Upper lobe of right lung (tissue), 1 donor: Measurements from ENCODE around the gene APIP. TPM values are rescaled to one million over a fixed set of nuclear protein-coding genes. Genes with fewer than 3 reads are reported as not detected.
"Not testable (repeated sequence)": the region's sequence is repeated elsewhere in the genome, so short reads cannot be mapped to it uniquely, and the experiment has no call there.

Source experiments
- ATAC-seq: fragments of 200-7000 bp; cut with Tn5 transposase; one replicate; pipeline ENCODE4 v1.9.1; 2020; ENCODE audit warnings: mild to moderate bottlenecking, moderate library complexity
- DNase-seq: peaks from one replicate; pipeline ENCODE4 v3.0.0-alpha.2; 2020
- H3K27ac ChIP-seq: fragments of 200-600 bp; one replicate; pipeline ENCODE4 v1.8.0; 2022
- H3K27me3 ChIP-seq: fragments of 200-600 bp; one replicate; pipeline ENCODE4 v1.8.0; 2022; ENCODE audit warnings: mild to moderate bottlenecking
- H3K36me3 ChIP-seq: fragments of 200-600 bp; one replicate; pipeline ENCODE4 v1.8.0; 2022
- H3K4me1 ChIP-seq: fragments of 200-600 bp; one replicate; pipeline ENCODE4 v1.8.0; 2022
- H3K4me3 ChIP-seq: fragments of 200-600 bp; one replicate; pipeline ENCODE4 v1.8.0; 2022; ENCODE audit warnings: mild to moderate bottlenecking
- H3K9me3 ChIP-seq: fragments of 200-600 bp; one replicate; pipeline ENCODE4 v1.8.0; 2022
- CTCF ChIP-seq: fragments of 200-600 bp; IDR thresholded peaks from one replicate; pipeline ENCODE4 v1.8.0; 2022; ENCODE audit warnings: antibody characterized with exemption
- intact Hi-C: fragments of 100-400 bp; cut with DNase I; formaldehyde crosslinking; loops from one replicate; pipeline ENCODE4 v1.11.0; 2022
- total RNA-seq: library from RNA; stranded (reverse); fragmentation: NEBNext Ultra II Directional; extraction: Animal tissue kit (Norgen Biotek cat#: 25700); gene quantifications from one replicate; pipeline ENCODE4 v1.2.1, GENCODE V29; 2021
- donor health status: DM: no; HTN: yes; CAD: no; lungs with severe emphysema.

APIP gene
- total RNA-seq, 1 donor from 2014 or later: 26.5 TPM

DNA sequence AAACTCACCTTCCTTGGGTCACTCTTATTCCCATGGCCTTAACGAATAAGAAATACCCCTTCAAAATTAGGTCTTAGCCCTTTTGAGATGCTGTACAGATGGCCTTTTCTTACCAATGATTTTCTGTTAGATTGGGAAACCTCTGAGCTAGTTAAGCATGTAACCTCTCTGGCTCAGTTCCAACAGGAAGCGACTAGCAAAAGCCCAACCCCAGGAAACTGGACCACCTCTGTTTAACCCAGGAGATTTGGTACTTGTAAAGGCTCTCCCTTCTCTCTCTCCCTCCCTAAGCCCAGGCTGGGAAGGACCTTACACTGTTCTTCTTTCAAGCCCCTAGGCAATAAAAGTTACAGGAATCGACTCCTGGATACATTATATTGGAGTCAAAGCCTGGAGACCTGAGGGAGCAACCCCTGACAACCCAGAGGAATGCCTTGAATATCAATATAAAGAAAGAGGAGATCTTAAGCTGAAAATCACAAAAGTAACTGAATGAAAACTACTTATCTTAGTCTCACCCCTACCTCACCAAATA lies 11.7 kb downstream of the APIP start:
- ATAC-seq: no peak
- DNase-seq: no peak
- TF ChIP-seq CTCF: no peak
- Histone ChIP-seq H3K4me3 (no peak overlapping the region), H3K9me3 (peaks cover 10% of the 10 kb centered on the region), H3K36me3 (no peaks in the 10 kb centered on the region), H3K4me1 (no peaks in the 10 kb centered on the region), H3K27me3 (no peaks in the 10 kb centered on the region), H3K27ac (no peak overlapping the region)
- intact Hi-C loops: no loop called here

DNA sequence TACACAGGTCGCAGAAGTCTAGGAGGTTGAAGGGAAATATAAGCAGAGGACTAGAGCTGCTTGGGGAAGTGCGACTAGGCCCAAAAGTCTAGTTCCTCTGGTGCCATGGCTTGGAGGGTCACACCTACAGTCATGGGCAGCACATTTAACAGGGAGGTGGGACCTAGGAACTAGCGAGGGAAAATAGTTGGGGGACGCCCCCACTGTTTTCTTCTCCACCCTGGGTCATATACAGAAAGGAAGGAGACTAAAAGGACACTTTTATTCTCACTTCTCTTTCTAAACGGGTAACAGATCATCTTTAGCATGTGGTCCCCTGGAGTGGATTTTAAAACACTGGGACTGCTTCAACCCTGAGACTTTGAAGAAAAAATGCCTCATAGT lies 16.6 kb downstream of the APIP start:
- Histone ChIP-seq H3K27me3 (no peaks in the 10 kb centered on the region), H3K4me1 (no peaks in the 10 kb centered on the region), H3K4me3 (no peak overlapping the region), H3K27ac (no peak overlapping the region), H3K36me3 (no peaks in the 10 kb centered on the region), H3K9me3 (peaks cover 18% of the 10 kb centered on the region)
- TF ChIP-seq CTCF: no peak
- ATAC-seq: peak; percentile 33
- intact Hi-C loops: loop anchor here (10.0 kb wide), 1 partner anchor 315 kb away; no protein-coding TSS in a partner anchor
- no peak for DNase-seq

DNA sequence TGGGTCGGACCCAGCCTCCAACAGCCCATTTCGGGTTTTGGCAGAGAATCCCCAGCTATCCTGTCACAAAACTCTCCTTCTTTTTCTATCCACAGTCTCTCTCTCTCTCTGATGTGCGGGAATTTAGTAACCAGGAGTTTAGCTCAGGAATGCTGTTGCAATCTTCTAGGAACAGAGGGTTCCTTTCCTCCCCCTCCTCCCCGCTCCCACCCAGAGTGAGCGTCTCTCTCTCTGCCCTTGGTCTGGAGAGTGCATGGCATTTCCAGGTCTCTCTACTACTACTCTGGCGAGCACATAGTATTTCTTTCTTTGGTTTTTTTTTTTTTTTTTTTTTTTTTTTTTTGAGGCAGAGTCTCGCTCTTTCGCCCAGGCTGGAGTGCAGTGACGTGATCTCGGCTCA lies 17.7 kb downstream of the APIP start:
- Histone ChIP-seq H3K36me3 (no peaks in the 10 kb centered on the region), H3K4me1 (no peaks in the 10 kb centered on the region), H3K27ac (no peak overlapping the region), H3K9me3 (peaks cover 18% of the 10 kb centered on the region), H3K4me3 (no peak overlapping the region), H3K27me3 (no peaks in the 10 kb centered on the region)
- ATAC-seq (no peak), DNase-seq (no peak)
- TF ChIP-seq CTCF: no peak
- intact Hi-C loops: loop anchor here (10.0 kb wide), 1 partner anchor 314 kb away; no protein-coding TSS in a partner anchor

- ATAC-seq (no peak), DNase-seq (no peak)
- Histone ChIP-seq H3K27ac (no peak overlapping the region), H3K4me3 (no peak overlapping the region), H3K27me3 (no peaks in the 10 kb centered on the region), H3K4me1 (no peaks in the 10 kb centered on the region), H3K36me3 (no peaks in the 10 kb centered on the region), H3K9me3 (peaks cover 18% of the 10 kb centered on the region)
- no peak for TF ChIP-seq CTCF
- intact Hi-C loops: loop anchor here (10.0 kb wide), 1 partner anchor 313 kb away; no protein-coding TSS in a partner anchor
These were observed 18.9 kb downstream of the APIP start for GRCh38 chr11:34897171-34897870.

GRCh38 chr11:34896191-34896590 lies 20.0 kb downstream of the APIP start:
- not testable (repeated sequence) for H3K36me3 ChIP-seq, ATAC-seq, H3K4me1 ChIP-seq, H3K4me3 ChIP-seq, DNase-seq, H3K27me3 ChIP-seq, H3K27ac ChIP-seq
- intact Hi-C loops: loop anchor here (10.0 kb wide), 1 partner anchor 311 kb away; no protein-coding TSS in a partner anchor
- H3K9me3 ChIP-seq: peaks cover 18% of the 10 kb centered on the region

DNA sequence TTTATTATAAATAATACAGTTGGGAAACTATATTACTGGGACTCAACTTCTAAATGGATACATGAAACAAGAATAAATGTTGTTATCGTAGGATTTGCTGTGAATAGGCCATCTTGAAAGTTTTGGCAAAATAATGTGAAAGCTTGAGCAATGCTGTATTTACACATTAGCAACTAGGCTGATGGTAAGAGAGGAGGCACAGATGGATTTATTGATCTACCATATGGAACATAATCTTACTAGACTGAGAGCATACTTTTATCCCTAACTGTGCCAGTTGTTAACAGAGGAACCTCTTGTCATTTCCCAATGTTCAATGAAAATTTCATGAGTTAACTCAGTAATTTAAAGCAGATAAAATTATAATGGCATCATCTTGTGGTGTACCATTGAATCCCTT lies 22.8 kb downstream of the APIP start:
- ATAC-seq (no peak), DNase-seq (no peak)
- no peak for TF ChIP-seq CTCF
- no peak overlapping the region for H3K4me3 ChIP-seq
- intact Hi-C loops: loop anchor here (10.0 kb wide), 1 partner anchor 309 kb away; no protein-coding TSS in a partner anchor
- H3K4me1 ChIP-seq: no peaks in the 10 kb centered on the region
- H3K27ac ChIP-seq: no peak overlapping the region
- no peaks in the 10 kb centered on the region for H3K36me3 ChIP-seq
- no peaks in the 10 kb centered on the region for H3K27me3 ChIP-seq
- no peaks in the 10 kb centered on the region for H3K9me3 ChIP-seq
